ENCODE results near the gene DDHD1.

- no peak for TF ChIP-seq POLR2A (IDR thresholded peaks at IDR 0.05)
- no peak for TF ChIP-seq CTCF (IDR thresholded peaks at IDR 0.05)
These were observed 8.8 kb upstream of the DDHD1 start for GRCh38 chr14:53161758-53162435.

Measured in right lobe of liver (tissue), 4 donors.